HepG2 (cell line): Measurements from ENCODE around the gene BTBD19. TPM values are rescaled to one million over a fixed set of nuclear protein-coding genes. Genes with fewer than 3 reads are reported as not detected.

ENCODE experiments used
- ARID2 ChIP-seq: sonication (generic); formaldehyde crosslinking; IDR thresholded peaks from 2 replicates; pipeline ENCODE4 v1.8.1; 2022; ENCODE audit warnings: mild to moderate bottlenecking, missing genetic modification reagents, borderline replicate concordance
- BCL3 ChIP-seq: sonication (generic); formaldehyde crosslinking; IDR thresholded peaks from 2 replicates; pipeline ENCODE4 v1.5.1; 2020; ENCODE audit warnings: mild to moderate bottlenecking, missing genetic modification reagents, moderate library complexity
- CEBPB ChIP-seq: IDR thresholded peaks from 2 replicates; pipeline ENCODE4 v1.6.1; 2011; ENCODE audit warnings: low read depth, low read length, improper control_type of control experiment, borderline replicate concordance
- FOXO1 ChIP-seq: sonication (generic); formaldehyde crosslinking; IDR thresholded peaks from 2 replicates; pipeline ENCODE4 v1.4.0; 2020; ENCODE audit warnings: missing genetic modification reagents
- HDAC1 ChIP-seq: sonication (generic); formaldehyde crosslinking; IDR thresholded peaks from 2 replicates; pipeline ENCODE4 v1.5.1; 2020; ENCODE audit warnings: mild to moderate bottlenecking, missing genetic modification reagents
- KDM1A ChIP-seq: IDR thresholded peaks from 2 replicates; pipeline ENCODE4 v1.6.1; 2016; ENCODE audit warnings: missing compliant biosample characterization
- MAX ChIP-seq: IDR thresholded peaks from 2 replicates; pipeline ENCODE4 v1.6.1; 2012; ENCODE audit warnings: inconsistent platforms
- NFE2L1 ChIP-seq: sonication (generic); formaldehyde crosslinking; IDR thresholded peaks from 2 replicates; pipeline ENCODE4 v1.4.0; 2020; ENCODE audit warnings: missing genetic modification reagents, mild to moderate bottlenecking, borderline replicate concordance
- NKX3-1 ChIP-seq: sonication (generic); formaldehyde crosslinking; IDR thresholded peaks from 2 replicates; pipeline ENCODE4 v1.5.0; 2020; ENCODE audit warnings: missing genetic modification reagents
- ONECUT2 ChIP-seq: sonication (generic); formaldehyde crosslinking; IDR thresholded peaks from 2 replicates; pipeline ENCODE4 v1.4.0; 2020; ENCODE audit warnings: missing genetic modification reagents
- SIN3B ChIP-seq: fragments of 150-350 bp; IDR thresholded peaks from 2 replicates; pipeline ENCODE4 v1.6.1; 2014; ENCODE audit warnings: low read length
- SIX4 ChIP-seq: sonication (generic); formaldehyde crosslinking; IDR thresholded peaks from 2 replicates; pipeline ENCODE4 v1.4.0; 2020; ENCODE audit warnings: missing genetic modification reagents
- THYN1 ChIP-seq: sonication (generic); formaldehyde crosslinking; IDR thresholded peaks from 2 replicates; pipeline ENCODE4 v1.8.1; 2023; ENCODE audit warnings: low read depth, mild to moderate bottlenecking, moderate library complexity, missing genetic modification reagents, borderline replicate concordance
- ZBTB26 ChIP-seq: IDR thresholded peaks from 2 replicates; pipeline ENCODE4 v1.6.1; 2016; ENCODE audit warnings: missing compliant biosample characterization, missing genetic modification reagents, borderline replicate concordance
- ZBTB4 ChIP-seq: sonication (generic); formaldehyde crosslinking; IDR thresholded peaks from 2 replicates; pipeline ENCODE4 v1.4.0; 2020; ENCODE audit warnings: missing genetic modification reagents, mild to moderate bottlenecking, borderline replicate concordance
- ZNF18 ChIP-seq: sonication (generic); formaldehyde crosslinking; IDR thresholded peaks from 2 replicates; pipeline ENCODE4 v1.8.0; 2022; ENCODE audit warnings: mild to moderate bottlenecking, missing genetic modification reagents; ENCODE audit not compliant: insufficient replicate concordance
- ZNF34 ChIP-seq: sonication (generic); formaldehyde crosslinking; IDR thresholded peaks from 2 replicates; pipeline ENCODE4 v1.4.0; 2020; ENCODE audit warnings: mild to moderate bottlenecking, missing genetic modification reagents, borderline replicate concordance
- ZNF460 ChIP-seq: sonication (generic); formaldehyde crosslinking; IDR thresholded peaks from 2 replicates; pipeline ENCODE4 v1.5.1; 2020; ENCODE audit warnings: missing genetic modification reagents, mild to moderate bottlenecking, borderline replicate concordance
- ZNF800 ChIP-seq: sonication (generic); formaldehyde crosslinking; IDR thresholded peaks from 2 replicates; pipeline ENCODE4 v1.4.0; 2020; ENCODE audit warnings: missing genetic modification reagents
- polyA plus RNA-seq, 8 experiments: library from polyadenylated mRNA; depleted of rRNA in 3 of 8; stranded (reverse) in 7 of 8; unstranded in 1 of 8; fragments of >200 nt; fragmentation: Illumina TruSeq in 4 of 8; extraction: Trizol in 4 of 8; gene quantifications; 2 replicates each; pipeline versions ENCODE4 v1.2.1 to v1.2.3, GENCODE V29; 2011 to 2016; ENCODE audit warnings: low read depth in 4 of 8, missing spikeins in 1 of 8, mixed read lengths in 1 of 8; ENCODE audit not compliant: insufficient read depth in 1 of 8
- total RNA-seq, 5 experiments: library from RNA; depleted of rRNA; stranded (reverse); fragments of >200 nt; fragmentation: Illumina TruSeq; extraction: Trizol; gene quantifications; 2 replicates each; pipeline ENCODE4 v1.2.3, GENCODE V29; 2016; ENCODE audit warnings: low read depth in 1 of 5

Gene BTBD19
- total and polyA plus RNA-seq, 2 of the 13 experiments (the other 11 are each of a cell fraction or from before 2014, with no cell fraction given), result 2.7 to 6.7 TPM

GRCh38 chr1:44784094-44785028 is 24.0 kb upstream of the BTBD19 start (continued):
- TF ChIP-seq ZNF18 (CRISPR knock-in tag) (no peak), KDM1A (CRISPR knock-in tag) (no peak), ZNF34 (CRISPR knock-in tag) (no peak), BCL3 (no peak), FOXO1 (CRISPR knock-in tag) (no peak), MAX (peak; percentile 94), HDAC1 (CRISPR knock-in tag) (peak; percentile 71; the same call in 1 of the 2 replicates), ZNF800 (CRISPR knock-in tag) (no peak), CEBPB (no peak), NFE2L1 (CRISPR knock-in tag) (peak; percentile 64; the same call in 1 of the 2 replicates), ONECUT2 (no peak), ARID2 (peak; percentile 76), SIX4 (CRISPR knock-in tag) (no peak), NKX3-1 (CRISPR knock-in tag) (no peak), THYN1 (no peak), ZBTB4 (CRISPR knock-in tag) (no peak), SIN3B (no peak), ZBTB26 (CRISPR knock-in tag) (peak; percentile 13; the same call in 1 of the 2 replicates), ZNF460 (CRISPR knock-in tag) (no peak; the same call in 1 of the 2 replicates)
